SK-N-MC (cell line): ENCODE results near the gene KRR1.

Experiments used
- EZH2 ChIP-seq: fragments of 200-600 bp; sonication (generic); IDR thresholded peaks from one replicate; pipeline ENCODE4 v1.6.1; 2017; ENCODE audit warnings: antibody characterized with exemption
- POLR2AphosphoS5 ChIP-seq: IDR thresholded peaks from 2 replicates; pipeline ENCODE4 v1.6.1; 2012; ENCODE audit warnings: mild to moderate bottlenecking, low read depth, low read length, borderline replicate concordance

GRCh38 chr12:75474116-75474515 lies 37.3 kb downstream of the KRR1 start:
- TF ChIP-seq EZH2 (no peak), POLR2AphosphoS5 (no peak)
